Aorta (tissue), 5 donors: ENCODE measurements around the gene ZNF385B. TPM values are rescaled to one million over a fixed set of nuclear protein-coding genes. Genes with fewer than 3 reads are reported as not detected.

Experiments used
- ATAC-seq: fragments of 200-7000 bp; cut with Tn5 transposase; one replicate; pipeline ENCODE4 v1.9.1; 2022; ENCODE audit warnings: moderate library complexity; ENCODE audit not compliant: low FRiP score
- DNase-seq, 2 donors: peaks; one replicate each; pipeline ENCODE4 v3.0.0-alpha.2; 2020
- H3K27ac ChIP-seq, 2 donors: one replicate each; pipeline ENCODE4 v1.5.1; 2013; ENCODE audit warnings: low read length in 2 of 2, mild to moderate bottlenecking in 2 of 2, moderate library complexity in 2 of 2, control low read depth in 1 of 2, inconsistent platforms in 1 of 2, low read depth in 1 of 2
- H3K27me3 ChIP-seq, 2 donors: one replicate each; pipeline ENCODE4 v1.6.1; 2013; ENCODE audit warnings: control low read depth in 1 of 2, low read length in 1 of 2, mild to moderate bottlenecking in 1 of 2, moderate library complexity in 1 of 2; ENCODE audit not compliant: insufficient read depth in 2 of 2, control insufficient read depth in 1 of 2
- H3K36me3 ChIP-seq, 2 donors: one replicate each; pipeline ENCODE4 v1.6.1; 2013; ENCODE audit warnings: control low read depth in 1 of 2, low read length in 1 of 2, mild to moderate bottlenecking in 1 of 2; ENCODE audit not compliant: insufficient read depth in 2 of 2, control insufficient read depth in 1 of 2
- H3K4me1 ChIP-seq, 2 donors: one replicate each; pipeline ENCODE4 v1.6.1; 2013; ENCODE audit warnings: low read length in 2 of 2, control low read depth in 1 of 2, mild to moderate bottlenecking in 1 of 2, moderate library complexity in 1 of 2; ENCODE audit not compliant: insufficient read depth in 2 of 2, control insufficient read depth in 1 of 2
- H3K4me3 ChIP-seq, 2 donors: one replicate each; pipeline ENCODE4 v1.5.1; 2013; ENCODE audit warnings: low read length in 2 of 2, control low read depth in 1 of 2, mild to moderate bottlenecking in 1 of 2
- H3K9me3 ChIP-seq: one replicate; pipeline ENCODE4 v1.6.1; 2013; ENCODE audit warnings: mild to moderate bottlenecking, low read length; ENCODE audit not compliant: control insufficient read depth
- whole genome bisulfite sequencing, 2 donors: extraction: QIAGEN DNeasy Blood & Tissue Kit; methylation state at CpG; one replicate each; pipeline ENCODE4 v1.1.7; 2013; 5-methylcytosine and 5-hydroxymethylcytosine counted together
- intact Hi-C, 2 donors: fragments of 100-400 bp; cut with DNase I; formaldehyde crosslinking; loops; one replicate each; pipeline versions ENCODE4 v1.14.2 to v1.15.0; 2022
- polyA plus RNA-seq, 2 donors: library from polyadenylated mRNA; stranded (reverse); fragments of 200-250 nt; gene quantifications; one replicate each; pipeline ENCODE4 v1.2.3, GENCODE V29; 2013
- total RNA-seq, 2 donors: library from RNA; stranded (reverse); fragmentation: NEBNext Ultra II Directional; extraction: Animal tissue kit (Norgen Biotek cat#: 25700); gene quantifications; one replicate each; pipeline ENCODE4 v1.2.1, GENCODE V29; 2021
- donor health status: healthy with polysubstance abuse.
- donor health status: Bipolar disorder and iron deficiency.
- donor health status: DM: no; HTN: no; CAD: no.
- donor health status: DM: no; HTN: no; CAD: no.
- donor health status: DM: yes; HTN: yes; CAD: no.

The ZNF385B gene
- total and polyA plus RNA-seq, 4 donors = 3.3 to 4.6 (median 4.0) TPM; not detected in 1

- no peaks in the 10 kb centered on the region for H3K9me3 ChIP-seq
- H3K36me3 ChIP-seq = no peaks in the 10 kb centered on the region
- H3K4me1 ChIP-seq = no peaks in the 10 kb centered on the region
- H3K27me3 ChIP-seq = no peaks in the 10 kb centered on the region
- H3K27ac ChIP-seq = no peak overlapping the region
- no peak for DNase-seq
- H3K4me3 ChIP-seq = no peak overlapping the region
- intact Hi-C loops = no loop called here
- WGBS, 2 donors = 75 to 90% methylated on average over 1 of the region's 1 CpG
- no peak for ATAC-seq
Measured at GRCh38 chr2:179596018-179596417, 265.4 kb downstream of the ZNF385B start.

- intact Hi-C loops = no loop called here
- no peak for ATAC-seq
Measured at GRCh38 chr2:179595284-179595683, 266.1 kb downstream of the ZNF385B start.

GRCh38 chr2:179594268-179595112, 266.9 kb downstream of the ZNF385B start:
- Histone ChIP-seq H3K27me3 (no peaks in the 10 kb centered on the region), H3K4me3 (no peak overlapping the region), H3K27ac (no peak overlapping the region), H3K4me1 (no peaks in the 10 kb centered on the region), H3K36me3 (no peaks in the 10 kb centered on the region), H3K9me3 (peaks cover 1% of the 10 kb centered on the region)
- intact Hi-C loops = no loop called here
- no peak for DNase-seq
- WGBS, 2 donors = 91 to 96% methylated on average over 2 of the region's 2 CpGs
- ATAC-seq = no peak

More at GRCh38 chr2:179595284-179595683, 266.1 kb downstream of the ZNF385B start:
- DNase-seq = no peak
- no peaks in the 10 kb centered on the region for H3K36me3 ChIP-seq
- no peaks in the 10 kb centered on the region for H3K9me3 ChIP-seq
- no peaks in the 10 kb centered on the region for H3K4me1 ChIP-seq
- no peak overlapping the region for H3K4me3 ChIP-seq
- H3K27me3 ChIP-seq = no peaks in the 10 kb centered on the region
- no peak overlapping the region for H3K27ac ChIP-seq

GRCh38 chr2:179593323-179593722, 268.1 kb downstream of the ZNF385B start:
- Histone ChIP-seq H3K9me3 (peaks cover 1% of the 10 kb centered on the region), H3K27me3 (no peaks in the 10 kb centered on the region), H3K27ac (no peak overlapping the region), H3K4me3 (no peak overlapping the region), H3K4me1 (no peaks in the 10 kb centered on the region), H3K36me3 (no peaks in the 10 kb centered on the region)
- WGBS, 2 donors = 95 to 97% methylated on average over 3 of the region's 3 CpGs
- DNase-seq = no peak
- no peak for ATAC-seq
- intact Hi-C loops = no loop called here

- DNase-seq (no peak), ATAC-seq (no peak)
- Histone ChIP-seq H3K9me3 (peaks cover 1% of the 10 kb centered on the region), H3K4me1 (no peaks in the 10 kb centered on the region), H3K27ac (no peak overlapping the region), H3K27me3 (no peaks in the 10 kb centered on the region), H3K4me3 (no peak overlapping the region), H3K36me3 (no peaks in the 10 kb centered on the region)
- 69 to 78% methylated on average over 7 of the region's 7 CpGs for WGBS, 2 donors
- intact Hi-C loops = no loop called here
Measured at GRCh38 chr2:179592167-179592936, 269.1 kb downstream of the ZNF385B start.

GRCh38 chr2:179591690-179592089, 269.7 kb downstream of the ZNF385B start:
- intact Hi-C loops = no loop called here
- Histone ChIP-seq H3K4me1 (no peaks in the 10 kb centered on the region), H3K4me3 (no peak overlapping the region), H3K36me3 (no peaks in the 10 kb centered on the region), H3K27me3 (no peaks in the 10 kb centered on the region), H3K27ac (no peak overlapping the region), H3K9me3 (peaks cover 1% of the 10 kb centered on the region)
- DNase-seq (no peak), ATAC-seq (no peak)
- 96 to 100% methylated on average over 1 of the region's 1 CpG for WGBS, 2 donors

- Histone ChIP-seq H3K4me3 (no peak overlapping the region), H3K27me3 (no peaks in the 10 kb centered on the region), H3K9me3 (peaks cover 1% of the 10 kb centered on the region), H3K27ac (no peak overlapping the region), H3K4me1 (no peaks in the 10 kb centered on the region), H3K36me3 (no peaks in the 10 kb centered on the region)
- intact Hi-C loops = no loop called here
- DNase-seq (no peak), ATAC-seq (no peak)
- WGBS, 2 donors = 55 to 83% methylated on average over 3 of the region's 3 CpGs
Measured at GRCh38 chr2:179588486-179589145, 272.8 kb downstream of the ZNF385B start.

- no peak for ATAC-seq
Measured at GRCh38 chr2:179584760-179585159, 276.7 kb downstream of the ZNF385B start.

More at GRCh38 chr2:179584760-179585159, 276.7 kb downstream of the ZNF385B start:
- no peak overlapping the region for H3K27ac ChIP-seq
- H3K4me1 ChIP-seq = no peaks in the 10 kb centered on the region
- no peak for DNase-seq
- H3K9me3 ChIP-seq = no peaks in the 10 kb centered on the region
- intact Hi-C loops = no loop called here
- H3K36me3 ChIP-seq = no peaks in the 10 kb centered on the region
- H3K4me3 ChIP-seq = no peak overlapping the region
- no peaks in the 10 kb centered on the region for H3K27me3 ChIP-seq
